HEK293 (cell line): Measurements from ENCODE around the gene IARS1.

ENCODE experiments used
- CTCF ChIA-PET: fragments of 350-600 bp; formaldehyde crosslinking; extraction: SDS; loops from one replicate; lab custom pipeline; 2021; ENCODE audit warnings: antibody characterized with exemption; lab: Yijun Ruan, JAX
- POLR2A ChIA-PET: fragments of 300-600 bp; formaldehyde crosslinking; extraction: SDS; loops from one replicate; lab custom pipeline; 2020; ENCODE audit warnings: antibody characterized with exemption, inconsistent platforms; lab: Yijun Ruan, JAX
- H3K27ac ChIP-seq: fragments of 200-500 bp; sonication (Bioruptor generic); 2 replicates; pipeline ENCODE4 v1.5.1; 2014; ENCODE audit warnings: low read depth, low read length, control low read depth, inconsistent platforms; ENCODE audit errors: extremely low read depth
- H3K36me3 ChIP-seq, 2 experiments: fragments of 200-500 bp in 1 of 2; sonication (Bioruptor generic) in 1 of 2; 1 replicate in 1 of 2; 2 replicates in 1 of 2; pipeline ENCODE4 v1.5.1; 2014 to 2017; ENCODE audit warnings: inconsistent platforms in 2 of 2, low read length in 2 of 2; ENCODE audit not compliant: control insufficient read depth in 2 of 2, insufficient read depth in 1 of 2
- H3K4me1 ChIP-seq: fragments of 200-500 bp; sonication (Bioruptor generic); 2 replicates; pipeline ENCODE4 v1.5.1; 2014; ENCODE audit warnings: mild to moderate bottlenecking, low read length, inconsistent platforms; ENCODE audit not compliant: control insufficient read depth, insufficient read depth
- H3K4me3 ChIP-seq: 2 replicates; pipeline ENCODE4 v1.5.1; 2011; ENCODE audit warnings: low read depth, mild to moderate bottlenecking, control low read depth, low read length, moderate library complexity
- H3K9me3 ChIP-seq: fragments of 200-500 bp; sonication (Bioruptor generic); 2 replicates; pipeline ENCODE4 v1.5.1; 2014; ENCODE audit warnings: low read depth, low read length, inconsistent platforms; ENCODE audit not compliant: control insufficient read depth, insufficient read depth
- EGR2 ChIP-seq: fragments of 450-650 bp; formaldehyde crosslinking; IDR thresholded peaks from 2 replicates; pipeline ENCODE4 v1.5.1; 2016; ENCODE audit warnings: low read depth, missing biosample characterization, missing genetic modification characterization
- GLIS1 ChIP-seq: fragments of 450-650 bp; formaldehyde crosslinking; IDR thresholded peaks from 2 replicates; pipeline ENCODE4 v1.5.1; 2016; ENCODE audit warnings: missing biosample characterization, missing genetic modification characterization
- OVOL3 ChIP-seq: fragments of 450-650 bp; formaldehyde crosslinking; IDR thresholded peaks from 2 replicates; pipeline ENCODE4 v1.5.1; 2016; ENCODE audit warnings: missing biosample characterization, missing genetic modification characterization
- RBAK ChIP-seq: fragments of 450-650 bp; formaldehyde crosslinking; IDR thresholded peaks from 2 replicates; pipeline ENCODE4 v1.5.1; 2016; ENCODE audit warnings: missing biosample characterization, missing genetic modification characterization
- REPIN1 ChIP-seq: fragments of 450-650 bp; formaldehyde crosslinking; IDR thresholded peaks from 2 replicates; pipeline ENCODE4 v1.5.1; 2017; ENCODE audit warnings: missing biosample characterization, missing genetic modification characterization, low read depth
- ZBTB49 ChIP-seq: fragments of 450-650 bp; formaldehyde crosslinking; IDR thresholded peaks from 2 replicates; pipeline ENCODE4 v1.5.1; 2016; ENCODE audit warnings: missing biosample characterization, missing genetic modification characterization, low read depth
- ZEB2 ChIP-seq: fragments of 450-650 bp; formaldehyde crosslinking; IDR thresholded peaks from 2 replicates; pipeline ENCODE4 v1.5.1; 2016; ENCODE audit warnings: missing biosample characterization, missing genetic modification characterization
- ZFP37 ChIP-seq: fragments of 450-650 bp; formaldehyde crosslinking; IDR thresholded peaks from 2 replicates; pipeline ENCODE4 v1.5.1; 2016; ENCODE audit warnings: missing biosample characterization, missing genetic modification characterization
- ZNF184 ChIP-seq: fragments of 450-650 bp; IDR thresholded peaks from 2 replicates; pipeline ENCODE4 v1.5.1; 2018; ENCODE audit warnings: missing biosample characterization, mild to moderate bottlenecking, missing genetic modification characterization
- ZNF223 ChIP-seq: fragments of 450-650 bp; formaldehyde crosslinking; IDR thresholded peaks from 2 replicates; pipeline ENCODE4 v1.5.1; 2016; ENCODE audit warnings: missing biosample characterization, missing genetic modification characterization
- ZNF23 ChIP-seq: fragments of 450-650 bp; formaldehyde crosslinking; IDR thresholded peaks from 2 replicates; pipeline ENCODE4 v1.5.1; 2016; ENCODE audit warnings: missing biosample characterization, missing genetic modification characterization, borderline replicate concordance
- ZNF350 ChIP-seq: fragments of 450-650 bp; formaldehyde crosslinking; IDR thresholded peaks from 2 replicates; pipeline ENCODE4 v1.5.0; 2017; ENCODE audit warnings: missing biosample characterization, mild to moderate bottlenecking, missing genetic modification characterization
- ZNF518A ChIP-seq: fragments of 450-650 bp; formaldehyde crosslinking; conservative IDR thresholded peaks from 2 replicates; pipeline ENCODE4 v1.5.1; 2016; ENCODE audit warnings: low read depth, missing biosample characterization, missing genetic modification characterization
- ZNF544 ChIP-seq: fragments of 450-650 bp; formaldehyde crosslinking; IDR thresholded peaks from 2 replicates; pipeline ENCODE4 v1.5.0; 2017; ENCODE audit warnings: missing biosample characterization, missing genetic modification characterization
- ZNF670 ChIP-seq: fragments of 450-650 bp; formaldehyde crosslinking; IDR thresholded peaks from 2 replicates; pipeline ENCODE4 v1.5.1; 2016; ENCODE audit warnings: missing biosample characterization, missing genetic modification characterization, low read depth
- ZNF677 ChIP-seq: fragments of 450-650 bp; IDR thresholded peaks from 2 replicates; pipeline ENCODE4 v1.5.0; 2018; ENCODE audit warnings: missing biosample characterization, mild to moderate bottlenecking, missing genetic modification characterization, moderate library complexity
- ZNF792 ChIP-seq: fragments of 450-650 bp; formaldehyde crosslinking; IDR thresholded peaks from 2 replicates; pipeline ENCODE4 v1.5.1; 2016; ENCODE audit warnings: missing biosample characterization, missing genetic modification characterization
- ZSCAN30 ChIP-seq: fragments of 450-650 bp; IDR thresholded peaks from 2 replicates; pipeline ENCODE4 v1.5.1; 2018; ENCODE audit warnings: missing biosample characterization, mild to moderate bottlenecking, missing genetic modification characterization, moderate library complexity
- TF ChIP-seq, protein P1 (sequence below): fragments of 450-650 bp; formaldehyde crosslinking; IDR thresholded peaks from 2 replicates; pipeline ENCODE4 v1.5.1; 2016; ENCODE audit warnings: missing biosample characterization, missing genetic modification characterization
- TF ChIP-seq, protein P2 (sequence below): fragments of 450-650 bp; formaldehyde crosslinking; IDR thresholded peaks from 2 replicates; pipeline ENCODE4 v1.5.1; 2016; ENCODE audit warnings: missing biosample characterization, missing genetic modification characterization
- TF ChIP-seq, protein P3 (sequence below): fragments of 450-650 bp; formaldehyde crosslinking; IDR thresholded peaks from 2 replicates; pipeline ENCODE4 v1.5.1; 2017; ENCODE audit warnings: missing biosample characterization, missing genetic modification characterization
- TF ChIP-seq, protein P4 (sequence below): fragments of 450-650 bp; formaldehyde crosslinking; IDR thresholded peaks from 2 replicates; pipeline ENCODE4 v1.5.1; 2016; ENCODE audit warnings: missing biosample characterization, missing genetic modification characterization

Gene IARS1

GRCh38 chr9:92333282-92333634, 39.8 kb upstream of the IARS1 start (continued):
- TF ChIP-seq ZNF518A (tag by site-specific recombination): no peak
- no peak for TF ChIP-seq ZEB2
- TF ChIP-seq ZNF223 (tag by site-specific recombination): no peak
- TF ChIP-seq ZBTB49 (tag by site-specific recombination): no peak
- no peak for TF ChIP-seq ZFP37 (tag by site-specific recombination)
- TF ChIP-seq EGR2 (tag by site-specific recombination): no peak

GRCh38 chr9:92332577-92333281, 39.2 kb upstream of the IARS1 start:
- ChIA-PET POLR2A (no interaction called here), CTCF (interaction anchor here (0.6 kb wide), 2 partner anchors 11 to 29 kb away, joined by 3 read pairs; no protein-coding TSS in a partner anchor)
- Histone ChIP-seq H3K4me1 (no peaks in the 10 kb centered on the region), H3K36me3 (peaks cover 4 to 31% of the 10 kb centered on the region in 2 experiments; a peak in 2 of 3 replicates), H3K9me3 (no peaks in the 10 kb centered on the region), H3K27ac (no peak overlapping the region), H3K4me3 (no peak overlapping the region)
- TF ChIP-seq ZSCAN30 (tag by site-specific recombination) (no peak), ZNF350 (tag by site-specific recombination) (no peak), ZNF184 (tag by site-specific recombination) (no peak), GLIS1 (tag by site-specific recombination) (no peak), ZNF670 (no peak), ZNF23 (tag by site-specific recombination) (no peak), REPIN1 (no peak), ZNF544 (tag by site-specific recombination) (no peak), OVOL3 (tag by site-specific recombination) (no peak), ZNF677 (tag by site-specific recombination) (no peak), RBAK (tag by site-specific recombination) (no peak), ZNF792 (no peak)
- TF ChIP-seq, protein P1, sequence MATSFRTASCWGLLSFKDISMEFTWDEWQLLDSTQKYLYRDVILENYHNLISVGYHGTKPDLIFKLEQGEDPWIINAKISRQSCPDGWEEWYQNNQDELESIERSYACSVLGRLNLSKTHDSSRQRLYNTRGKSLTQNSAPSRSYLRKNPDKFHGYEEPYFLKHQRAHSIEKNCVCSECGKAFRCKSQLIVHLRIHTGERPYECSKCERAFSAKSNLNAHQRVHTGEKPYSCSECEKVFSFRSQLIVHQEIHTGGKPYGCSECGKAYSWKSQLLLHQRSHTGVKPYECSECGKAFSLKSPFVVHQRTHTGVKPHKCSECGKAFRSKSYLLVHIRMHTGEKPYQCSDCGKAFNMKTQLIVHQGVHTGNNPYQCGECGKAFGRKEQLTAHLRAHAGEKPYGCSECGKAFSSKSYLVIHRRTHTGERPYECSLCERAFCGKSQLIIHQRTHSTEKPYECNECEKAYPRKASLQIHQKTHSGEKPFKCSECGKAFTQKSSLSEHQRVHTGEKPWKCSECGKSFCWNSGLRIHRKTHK (tag by site-specific recombination): no peak
- TF ChIP-seq, protein P2, sequence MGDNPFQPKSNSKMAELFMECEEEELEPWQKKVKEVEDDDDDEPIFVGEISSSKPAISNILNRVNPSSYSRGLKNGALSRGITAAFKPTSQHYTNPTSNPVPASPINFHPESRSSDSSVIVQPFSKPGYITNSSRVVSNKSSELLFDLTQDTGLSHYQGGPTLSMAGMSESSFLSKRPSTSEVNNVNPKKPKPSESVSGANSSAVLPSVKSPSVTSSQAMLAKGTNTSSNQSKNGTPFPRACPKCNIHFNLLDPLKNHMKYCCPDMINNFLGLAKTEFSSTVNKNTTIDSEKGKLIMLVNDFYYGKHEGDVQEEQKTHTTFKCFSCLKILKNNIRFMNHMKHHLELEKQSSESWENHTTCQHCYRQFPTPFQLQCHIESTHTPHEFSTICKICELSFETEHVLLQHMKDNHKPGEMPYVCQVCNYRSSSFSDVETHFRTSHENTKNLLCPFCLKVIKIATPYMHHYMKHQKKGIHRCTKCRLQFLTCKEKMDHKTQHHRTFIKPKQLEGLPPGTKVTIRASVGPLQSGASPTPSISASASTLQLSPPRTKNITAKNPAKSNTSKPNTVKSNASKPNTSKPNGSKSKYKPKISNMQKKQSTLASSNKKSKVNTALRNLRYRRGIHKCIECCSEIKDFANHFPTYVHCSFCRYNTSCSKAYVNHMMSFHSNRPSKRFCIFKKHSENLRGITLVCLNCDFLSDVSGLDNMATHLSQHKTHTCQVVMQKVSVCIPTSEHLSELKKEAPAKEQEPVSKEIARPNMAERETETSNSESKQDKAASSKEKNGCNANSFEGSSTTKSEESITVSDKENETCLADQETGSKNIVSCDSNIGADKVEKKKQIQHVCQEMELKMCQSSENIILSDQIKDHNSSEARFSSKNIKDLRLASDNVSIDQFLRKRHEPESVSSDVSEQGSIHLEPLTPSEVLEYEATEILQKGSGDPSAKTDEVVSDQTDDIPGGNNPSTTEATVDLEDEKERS (tag by site-specific recombination): no peak
- TF ChIP-seq, protein P3, sequence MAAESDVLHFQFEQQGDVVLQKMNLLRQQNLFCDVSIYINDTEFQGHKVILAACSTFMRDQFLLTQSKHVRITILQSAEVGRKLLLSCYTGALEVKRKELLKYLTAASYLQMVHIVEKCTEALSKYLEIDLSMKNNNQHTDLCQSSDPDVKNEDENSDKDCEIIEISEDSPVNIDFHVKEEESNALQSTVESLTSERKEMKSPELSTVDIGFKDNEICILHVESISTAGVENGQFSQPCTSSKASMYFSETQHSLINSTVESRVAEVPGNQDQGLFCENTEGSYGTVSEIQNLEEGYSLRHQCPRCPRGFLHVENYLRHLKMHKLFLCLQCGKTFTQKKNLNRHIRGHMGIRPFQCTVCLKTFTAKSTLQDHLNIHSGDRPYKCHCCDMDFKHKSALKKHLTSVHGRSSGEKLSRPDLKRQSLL (tag by site-specific recombination): no peak
- TF ChIP-seq, protein P4, sequence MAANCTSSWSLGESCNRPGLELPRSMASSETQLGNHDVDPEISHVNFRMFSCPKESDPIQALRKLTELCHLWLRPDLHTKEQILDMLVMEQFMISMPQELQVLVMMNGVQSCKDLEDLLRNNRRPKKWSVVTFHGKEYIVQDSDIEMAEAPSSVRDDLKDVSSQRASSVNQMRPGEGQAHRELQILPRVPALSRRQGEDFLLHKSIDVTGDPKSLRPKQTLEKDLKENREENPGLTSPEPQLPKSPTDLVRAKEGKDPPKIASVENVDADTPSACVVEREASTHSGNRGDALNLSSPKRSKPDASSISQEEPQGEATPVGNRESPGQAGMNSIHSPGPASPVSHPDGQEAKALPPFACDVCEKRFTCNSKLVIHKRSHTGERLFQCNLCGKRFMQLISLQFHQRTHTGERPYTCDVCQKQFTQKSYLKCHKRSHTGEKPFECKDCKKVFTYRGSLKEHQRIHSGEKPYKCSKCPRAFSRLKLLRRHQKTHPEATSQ (tag by site-specific recombination): no peak
